Stimulated activated CD8-positive, alpha-beta memory T cell treated with anti-CD3 and anti-CD28 coated beads, Interleukin-4, amount 100 ng/mL, for 24 hours (primary cell): ENCODE measurements around the gene ARSB.
"Not testable (repeated sequence)": the region's sequence is repeated elsewhere in the genome, so short reads cannot be mapped to it uniquely, and the experiment has no call there.

Experiments
- DNase-seq: peaks from one replicate; pipeline ENCODE4 v3.0.0-alpha.2; 2020; ENCODE audit warnings: low read depth

The ARSB gene

GRCh38 chr5:78779262-78779661, 205.8 kb downstream of the ARSB start:
- DNase-seq: no peak

- DNase-seq: no peak
Observed at GRCh38 chr5:78778538-78778937, 206.6 kb downstream of the ARSB start.

- DNase-seq: no peak
Observed at GRCh38 chr5:78777901-78778300, 207.2 kb downstream of the ARSB start.

- no peak for DNase-seq
Observed at GRCh38 chr5:78776637-78777036, 208.5 kb downstream of the ARSB start.

- DNase-seq: no peak
Observed at GRCh38 chr5:78773655-78774054, 211.5 kb downstream of the ARSB start.

- no peak for DNase-seq
Observed at GRCh38 chr5:78771260-78772205, 213.6 kb downstream of the ARSB start.

- no peak for DNase-seq
Observed at GRCh38 chr5:78768781-78769380, 216.2 kb downstream of the ARSB start.

- DNase-seq: no peak
Observed at GRCh38 chr5:78766412-78766762, 218.7 kb downstream of the ARSB start.

GRCh38 chr5:78765756-78766411, 219.2 kb downstream of the ARSB start:
- no peak for DNase-seq

- DNase-seq: no peak
Observed at GRCh38 chr5:78765116-78765515, 220.0 kb downstream of the ARSB start.

- no peak for DNase-seq
Observed at GRCh38 chr5:78763659-78764189, 221.4 kb downstream of the ARSB start.

- DNase-seq: not testable (repeated sequence)
Observed at GRCh38 chr5:78762743-78763142, 222.4 kb downstream of the ARSB start.

- DNase-seq: no peak
Observed at GRCh38 chr5:78761840-78762239, 223.3 kb downstream of the ARSB start.

- no peak for DNase-seq
Observed at GRCh38 chr5:78760770-78761169, 224.3 kb downstream of the ARSB start.

GRCh38 chr5:78760366-78760765, 224.7 kb downstream of the ARSB start:
- no peak for DNase-seq

GRCh38 chr5:78758169-78758839, 226.8 kb downstream of the ARSB start:
- DNase-seq: no peak

GRCh38 chr5:78757269-78758053, 227.6 kb downstream of the ARSB start:
- no peak for DNase-seq

- DNase-seq: no peak
Observed at GRCh38 chr5:78756858-78757257, 228.3 kb downstream of the ARSB start.

- no peak for DNase-seq
Observed at GRCh38 chr5:78755822-78756429, 229.2 kb downstream of the ARSB start.

GRCh38 chr5:78754655-78755054, 230.5 kb downstream of the ARSB start:
- no peak for DNase-seq

GRCh38 chr5:78753093-78753531, 232.0 kb downstream of the ARSB start:
- DNase-seq: no peak
